Measurements from ENCODE around the gene TNNI2.

GRCh38 chr11:1810761-1811160 lies 28.0 kb upstream of the TNNI2 start:
- TF ChIP-seq POLR2AphosphoS5 (IDR thresholded peaks at IDR 0.05; ENCODE audit: low read depth, low read length) (no peak), POLR2A (IDR thresholded peaks at IDR 0.05; ENCODE audit: low read depth, low read length) (no peak)
